ENCODE measurements around the gene PDPK1. TPM values are rescaled to one million over a fixed set of nuclear protein-coding genes. Genes with fewer than 3 reads are reported as not detected.
A peak's percentile ranks its signal among the peaks of the same experiment; 100 is the strongest.
"Not testable (repeated sequence)": the region's sequence is repeated elsewhere in the genome, so short reads cannot be mapped to it uniquely, and the experiment has no call there.

PDPK1 gene
- total RNA-seq, 1 donor from 2014 or later: 44.6 TPM

DNA sequence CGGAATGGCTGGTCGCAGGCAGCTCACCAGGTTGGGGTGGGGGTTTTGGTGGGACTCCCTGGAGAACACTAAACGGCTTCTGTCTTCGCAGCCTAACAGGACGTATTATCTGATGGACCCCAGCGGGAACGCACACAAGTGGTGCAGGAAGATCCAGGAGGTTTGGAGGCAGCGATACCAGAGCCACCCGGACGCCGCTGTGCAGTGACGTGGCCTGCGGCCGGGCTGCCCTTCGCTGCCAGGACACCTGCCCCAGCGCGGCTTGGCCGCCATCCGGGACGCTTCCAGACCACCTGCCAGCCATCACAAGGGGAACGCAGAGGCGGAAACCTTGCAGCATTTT lies 59.7 kb downstream of the PDPK1 start:
- Mint-ChIP-seq H3K4me3 (no peak overlapping the region), H3K36me3 (peaks cover 3% of the 10 kb centered on the region), H3K27me3 (ENCODE audit: low read depth) (no peaks in the 10 kb centered on the region), H3K4me1 (peaks cover 13% of the 10 kb centered on the region), H3K9me3 (no peaks in the 10 kb centered on the region), H3K27ac (no peak overlapping the region)
- no peak for DNase-seq (ENCODE audit: low spot score in 2 of 2, unreplicated experiment in 2 of 2)
- TF ChIP-seq, protein P1, sequence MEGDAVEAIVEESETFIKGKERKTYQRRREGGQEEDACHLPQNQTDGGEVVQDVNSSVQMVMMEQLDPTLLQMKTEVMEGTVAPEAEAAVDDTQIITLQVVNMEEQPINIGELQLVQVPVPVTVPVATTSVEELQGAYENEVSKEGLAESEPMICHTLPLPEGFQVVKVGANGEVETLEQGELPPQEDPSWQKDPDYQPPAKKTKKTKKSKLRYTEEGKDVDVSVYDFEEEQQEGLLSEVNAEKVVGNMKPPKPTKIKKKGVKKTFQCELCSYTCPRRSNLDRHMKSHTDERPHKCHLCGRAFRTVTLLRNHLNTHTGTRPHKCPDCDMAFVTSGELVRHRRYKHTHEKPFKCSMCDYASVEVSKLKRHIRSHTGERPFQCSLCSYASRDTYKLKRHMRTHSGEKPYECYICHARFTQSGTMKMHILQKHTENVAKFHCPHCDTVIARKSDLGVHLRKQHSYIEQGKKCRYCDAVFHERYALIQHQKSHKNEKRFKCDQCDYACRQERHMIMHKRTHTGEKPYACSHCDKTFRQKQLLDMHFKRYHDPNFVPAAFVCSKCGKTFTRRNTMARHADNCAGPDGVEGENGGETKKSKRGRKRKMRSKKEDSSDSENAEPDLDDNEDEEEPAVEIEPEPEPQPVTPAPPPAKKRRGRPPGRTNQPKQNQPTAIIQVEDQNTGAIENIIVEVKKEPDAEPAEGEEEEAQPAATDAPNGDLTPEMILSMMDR (IDR thresholded peaks at IDR 0.05; ENCODE audit: unreplicated experiment): no peak

DNA sequence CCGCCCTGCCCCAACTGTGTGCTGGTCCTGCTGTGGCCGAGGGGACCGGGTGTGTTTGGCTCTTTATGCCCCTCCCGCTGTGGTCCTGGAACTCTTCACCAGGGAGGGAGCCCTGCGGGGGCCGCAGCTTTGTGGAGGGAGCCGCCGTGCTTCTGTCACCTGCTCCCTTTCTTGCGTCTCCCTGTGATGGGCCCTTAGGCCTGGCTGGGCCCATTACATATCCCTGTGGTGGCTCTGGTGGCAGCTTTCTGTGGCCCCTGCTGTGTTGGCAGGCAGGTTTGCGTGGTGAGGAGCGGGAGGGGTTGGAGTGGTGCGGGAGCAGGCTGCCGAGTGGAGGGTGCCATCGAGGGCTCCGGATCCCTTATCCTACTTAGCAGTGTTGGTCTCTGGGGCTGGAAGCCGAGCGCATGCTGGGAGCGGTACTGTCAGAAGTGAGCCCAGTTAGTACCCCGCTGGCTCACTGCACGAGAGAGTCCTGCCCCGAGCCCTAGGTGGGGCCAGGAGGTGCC lies 60.4 kb downstream of the PDPK1 start:
- Mint-ChIP-seq H3K27me3 (ENCODE audit: low read depth) (no peaks in the 10 kb centered on the region), H3K9me3 (no peaks in the 10 kb centered on the region), H3K36me3 (peaks cover 3% of the 10 kb centered on the region), H3K4me3 (no peak overlapping the region), H3K27ac (no peak overlapping the region), H3K4me1 (peaks cover 11% of the 10 kb centered on the region)
- DNase-seq (ENCODE audit: low spot score in 2 of 2, unreplicated experiment in 2 of 2): no peak
- TF ChIP-seq, protein P1 (IDR thresholded peaks at IDR 0.05; ENCODE audit: unreplicated experiment): no peak

DNA sequence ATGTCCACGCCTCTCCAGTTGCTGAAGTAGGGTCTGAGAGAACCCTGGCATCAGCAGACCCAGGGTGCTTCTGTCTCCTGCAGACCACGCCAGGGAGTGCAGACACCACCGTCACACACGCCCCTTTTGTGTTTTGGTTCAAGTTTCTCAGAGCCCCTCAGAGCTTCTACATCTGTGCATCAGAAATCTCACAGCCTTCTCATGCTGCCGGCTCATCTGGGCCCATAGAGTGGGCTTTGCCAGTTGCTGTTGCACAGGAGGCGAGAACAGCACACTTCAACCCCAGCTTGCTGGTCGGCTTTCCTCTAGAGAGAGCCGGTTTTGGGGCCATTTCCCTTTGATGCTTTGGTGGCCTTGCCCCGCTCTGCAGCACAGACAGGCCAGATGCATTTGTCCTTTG lies 60.9 kb downstream of the PDPK1 start:
- Mint-ChIP-seq H3K27me3 (ENCODE audit: low read depth) (no peaks in the 10 kb centered on the region), H3K9me3 (no peaks in the 10 kb centered on the region), H3K27ac (no peak overlapping the region), H3K4me3 (no peak overlapping the region), H3K4me1 (peaks cover 5% of the 10 kb centered on the region), H3K36me3 (peaks cover 3% of the 10 kb centered on the region)
- TF ChIP-seq, protein P1 (IDR thresholded peaks at IDR 0.05; ENCODE audit: unreplicated experiment): no peak
- DNase-seq (ENCODE audit: low spot score in 2 of 2, unreplicated experiment in 2 of 2): no peak

DNA sequence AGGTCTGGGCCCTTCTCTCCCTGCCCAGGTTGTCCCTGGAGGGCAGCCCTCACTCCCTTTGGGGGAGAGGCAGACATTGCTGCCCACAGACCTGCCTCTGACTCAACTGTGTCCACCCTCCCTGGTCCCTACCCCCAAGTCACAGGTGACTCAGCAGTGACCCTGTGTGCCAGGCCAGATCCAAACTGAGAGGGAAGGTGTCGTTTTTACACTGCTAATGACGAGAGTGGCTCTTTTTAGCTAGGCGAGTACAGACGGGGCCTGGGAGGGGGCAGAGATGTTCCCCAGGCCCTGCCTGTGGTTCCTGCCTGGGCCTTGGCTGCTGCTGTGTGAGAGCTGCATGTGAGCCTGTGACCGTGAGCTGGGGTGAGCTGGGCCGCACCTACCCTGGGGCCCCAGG lies 61.3 kb downstream of the PDPK1 start:
- not testable (repeated sequence) for H3K9me3 Mint-ChIP-seq; H3K36me3 Mint-ChIP-seq; H3K27me3 Mint-ChIP-seq (ENCODE audit: low read depth); H3K4me3 Mint-ChIP-seq; DNase-seq (ENCODE audit: low spot score in 2 of 2, unreplicated experiment in 2 of 2); H3K4me1 Mint-ChIP-seq; H3K27ac Mint-ChIP-seq

DNA sequence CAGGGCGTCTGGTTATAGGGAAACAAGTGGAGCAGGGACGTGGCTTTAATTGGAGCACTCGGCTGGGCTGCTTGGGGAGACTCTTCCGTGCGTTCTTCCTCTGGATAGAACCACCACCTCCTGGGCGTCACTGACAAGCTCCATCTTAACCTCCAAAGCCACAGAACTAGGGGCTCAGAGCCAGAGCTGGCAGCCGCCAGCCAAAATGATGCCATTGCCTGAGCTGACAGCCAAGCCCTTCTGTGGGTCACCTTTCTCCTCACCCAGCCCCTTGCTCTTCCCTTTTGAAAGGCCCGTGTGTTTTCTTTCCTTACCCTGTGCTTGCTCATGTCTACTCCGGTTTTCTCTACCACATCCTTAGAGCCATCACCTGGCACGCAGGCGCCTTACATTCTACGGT lies 62.0 kb downstream of the PDPK1 start:
- not testable (repeated sequence) for H3K4me1 Mint-ChIP-seq; H3K36me3 Mint-ChIP-seq; H3K4me3 Mint-ChIP-seq; H3K27ac Mint-ChIP-seq; H3K9me3 Mint-ChIP-seq; H3K27me3 Mint-ChIP-seq (ENCODE audit: low read depth); DNase-seq (ENCODE audit: low spot score in 2 of 2, unreplicated experiment in 2 of 2)

DNA sequence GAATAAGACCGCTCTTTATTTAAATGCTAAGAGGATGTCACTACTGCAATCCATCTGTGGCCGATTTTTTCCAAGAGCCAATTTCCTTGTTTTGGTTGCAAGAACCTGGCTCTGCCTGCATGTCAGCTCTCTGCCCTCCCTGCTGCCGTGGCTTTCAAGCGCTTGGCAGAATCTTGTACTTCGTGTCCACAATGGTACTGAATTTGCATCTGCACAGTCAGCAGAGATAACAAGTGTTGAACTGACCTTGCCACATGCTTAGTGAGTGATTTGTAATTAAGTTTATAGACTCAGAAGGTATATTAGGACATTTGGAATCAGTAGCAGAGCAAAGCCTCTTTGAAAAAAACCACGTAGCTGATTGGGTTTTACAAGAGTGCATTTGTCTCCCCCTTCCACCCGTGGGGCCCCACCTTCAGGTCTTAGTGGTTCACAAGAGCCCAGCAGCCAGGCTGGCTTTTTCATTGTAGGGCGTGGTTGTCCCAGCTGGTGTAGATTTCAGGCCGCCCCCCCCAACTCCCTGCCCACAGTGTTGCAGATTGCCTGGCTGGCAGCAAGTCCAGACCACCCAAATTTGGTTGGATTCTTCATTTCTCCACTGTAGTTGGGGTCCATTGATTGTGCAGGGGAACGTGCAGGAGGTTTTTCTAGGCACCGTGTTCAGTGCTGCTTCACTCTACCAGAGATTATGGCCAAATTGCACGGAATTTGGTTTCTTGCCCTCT lies 63.6 kb downstream of the PDPK1 start:
- H3K4me3 Mint-ChIP-seq; H3K27ac Mint-ChIP-seq; DNase-seq (ENCODE audit: low spot score in 2 of 2, unreplicated experiment in 2 of 2); H3K9me3 Mint-ChIP-seq; H3K4me1 Mint-ChIP-seq; H3K27me3 Mint-ChIP-seq (ENCODE audit: low read depth); H3K36me3 Mint-ChIP-seq: not testable (repeated sequence)

DNA sequence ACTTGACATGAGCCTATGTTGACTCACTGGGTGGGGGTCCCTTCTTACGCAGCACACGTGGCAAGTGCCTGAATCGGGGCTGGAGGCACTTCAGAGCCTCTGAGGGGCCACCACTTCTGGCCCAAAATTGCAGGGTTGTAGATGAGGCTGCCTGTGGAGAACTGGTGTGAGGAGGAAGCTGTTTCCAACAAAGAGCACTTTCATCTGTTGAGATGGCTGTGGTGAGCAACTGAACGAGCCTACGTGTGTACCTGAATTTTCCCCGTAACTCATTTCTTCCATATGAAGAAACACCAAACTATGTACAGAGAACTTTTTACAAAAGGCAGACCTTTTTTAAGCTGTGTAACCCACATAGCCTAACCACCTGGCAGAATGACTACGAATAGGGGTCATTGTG lies 64.4 kb downstream of the PDPK1 start:
- H3K4me3 Mint-ChIP-seq: peak overlapping the region; percentile 22
- not testable (repeated sequence) for DNase-seq (ENCODE audit: low spot score in 2 of 2, unreplicated experiment in 2 of 2); H3K27ac Mint-ChIP-seq; H3K4me1 Mint-ChIP-seq; H3K36me3 Mint-ChIP-seq; H3K9me3 Mint-ChIP-seq; H3K27me3 Mint-ChIP-seq (ENCODE audit: low read depth)
